Stimulated activated CD4-positive, alpha-beta T cell treated with anti-CD3 and anti-CD28 coated beads, Interleukin-4, amount 100 ng/mL, for 4 hours (primary cell): ENCODE measurements around the gene TMSB4X.
"Not testable (repeated sequence)": the region's sequence is repeated elsewhere in the genome, so short reads cannot be mapped to it uniquely, and the experiment has no call there.

Source experiments
- DNase-seq, 2 experiments: peaks; one replicate each; pipeline ENCODE4 v3.0.0-alpha.2; 2020

Gene TMSB4X

DNA sequence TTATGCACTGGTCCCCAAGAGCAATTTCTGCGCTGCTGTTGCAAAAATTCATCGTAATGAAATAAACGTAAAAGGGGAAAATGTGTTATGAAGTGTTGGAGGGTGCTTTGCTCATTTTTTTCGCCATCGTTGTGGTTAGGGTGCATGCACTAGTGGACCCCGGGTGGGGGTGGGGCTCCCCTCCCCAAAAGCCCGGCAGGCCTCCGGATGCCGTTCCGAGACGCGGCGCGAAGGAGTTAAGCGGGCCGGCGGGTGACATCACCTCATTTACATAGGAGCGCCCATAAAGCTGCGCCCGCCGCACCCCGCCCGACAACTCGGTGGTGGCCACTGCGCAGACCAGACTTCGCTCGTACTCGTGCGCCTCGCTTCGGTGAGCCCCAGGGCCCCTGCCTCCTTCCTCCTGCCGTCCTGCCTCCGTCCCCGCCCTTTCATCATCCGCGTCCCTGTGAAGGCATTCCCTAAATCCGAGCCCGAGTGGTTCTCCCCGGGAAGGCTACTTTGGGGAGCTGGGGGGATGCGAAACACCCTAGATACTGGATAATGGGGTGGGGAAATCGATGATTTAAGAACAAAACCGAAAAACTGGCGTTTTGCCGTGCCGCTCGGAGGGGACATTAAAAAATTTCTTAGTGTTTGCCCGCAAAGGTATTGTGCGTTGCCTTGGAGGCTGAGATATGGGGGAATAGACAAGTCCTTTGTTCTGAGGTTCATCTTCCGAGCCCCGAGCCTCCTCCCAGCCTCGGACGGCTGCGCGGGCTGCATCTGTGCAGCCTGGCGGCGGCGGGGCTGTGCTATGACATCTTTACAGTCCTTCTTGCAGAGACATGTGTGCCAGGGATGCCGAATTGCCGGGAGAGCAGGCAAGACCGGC lies at the start of gene TMSB4X:
TSS of gene TMSB4X (plus strand) at position 315 of the 874 bp plus-strand sequence.
- peak; percentile 77 to 78 for DNase-seq

DNA sequence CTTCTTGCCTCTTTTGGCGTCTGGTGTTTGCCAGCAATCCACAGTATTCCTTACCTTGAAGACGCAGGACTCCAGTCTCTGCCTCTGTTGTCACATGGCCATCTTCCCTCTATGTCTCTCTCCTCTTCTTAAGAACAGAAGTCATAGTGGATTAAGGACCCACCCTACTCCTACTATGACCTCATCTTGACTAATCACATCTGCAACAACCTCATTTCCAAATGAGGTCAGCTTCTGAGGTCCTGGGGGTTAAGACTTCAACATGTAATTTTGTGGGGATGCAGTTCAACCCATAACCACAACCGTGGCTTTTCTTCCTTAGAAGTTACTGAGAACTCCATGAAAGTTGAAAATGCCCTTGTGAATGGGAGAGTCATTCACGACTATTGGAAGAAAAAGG lies 45.2 kb upstream of the TMSB4X start:
- no peak for DNase-seq

DNA sequence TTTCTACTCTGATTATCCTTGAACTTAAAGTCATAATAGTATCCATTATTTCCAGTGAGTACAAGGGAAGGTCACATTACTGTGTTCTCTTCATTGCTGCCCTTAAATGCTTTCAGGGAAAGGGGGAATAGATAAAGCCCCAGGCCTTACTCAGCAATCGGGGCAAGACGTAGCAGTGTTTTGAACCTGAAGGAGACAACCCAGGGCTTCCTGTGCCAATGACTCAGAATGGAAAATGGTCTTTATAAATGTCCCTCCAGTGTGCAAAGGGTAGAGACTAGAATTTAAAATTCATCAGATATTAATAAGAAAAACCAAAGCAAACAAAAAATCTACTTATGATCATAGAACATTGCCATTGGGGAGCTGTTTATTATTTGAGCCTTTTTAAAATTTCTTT lies 44.8 kb upstream of the TMSB4X start:
- no peak for DNase-seq

DNA sequence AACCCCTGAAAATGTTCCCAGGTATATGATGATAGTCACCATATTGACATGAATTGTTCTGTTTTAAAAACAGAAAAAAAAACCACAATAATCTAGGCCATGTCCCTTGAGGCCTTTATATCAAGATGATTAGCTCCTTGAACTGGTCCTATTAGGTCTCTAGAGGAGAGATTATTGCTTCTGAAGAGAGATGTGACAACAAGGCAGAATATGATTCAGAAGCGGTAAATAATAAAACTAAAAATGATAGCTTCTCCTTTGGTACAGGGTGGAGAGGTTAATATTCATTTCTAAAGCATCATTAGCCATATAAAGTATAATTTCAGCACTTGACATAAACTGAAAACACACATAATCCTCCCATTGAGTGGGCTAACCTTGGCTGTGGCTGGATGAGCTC lies 42.7 kb upstream of the TMSB4X start:
- DNase-seq: no peak

DNA sequence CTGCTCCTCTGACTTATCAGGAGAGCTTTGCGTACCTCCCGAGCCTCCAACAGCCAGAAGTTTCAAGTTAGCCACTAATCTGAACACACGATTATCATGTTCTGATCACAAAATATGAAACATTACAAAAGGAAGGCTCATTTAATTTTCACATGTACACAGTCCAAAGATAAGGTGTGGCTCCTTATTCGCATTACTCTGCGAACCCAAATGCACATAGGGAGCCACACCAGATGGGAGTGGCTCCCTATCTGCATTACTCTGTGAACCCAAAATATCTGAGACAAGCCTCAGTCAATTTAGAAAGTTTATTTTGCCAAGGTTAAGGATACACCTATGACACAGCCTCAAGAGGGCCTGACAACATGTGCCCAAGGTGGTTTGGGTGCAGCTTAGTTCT lies 40.1 kb upstream of the TMSB4X start:
- DNase-seq: no peak

DNA sequence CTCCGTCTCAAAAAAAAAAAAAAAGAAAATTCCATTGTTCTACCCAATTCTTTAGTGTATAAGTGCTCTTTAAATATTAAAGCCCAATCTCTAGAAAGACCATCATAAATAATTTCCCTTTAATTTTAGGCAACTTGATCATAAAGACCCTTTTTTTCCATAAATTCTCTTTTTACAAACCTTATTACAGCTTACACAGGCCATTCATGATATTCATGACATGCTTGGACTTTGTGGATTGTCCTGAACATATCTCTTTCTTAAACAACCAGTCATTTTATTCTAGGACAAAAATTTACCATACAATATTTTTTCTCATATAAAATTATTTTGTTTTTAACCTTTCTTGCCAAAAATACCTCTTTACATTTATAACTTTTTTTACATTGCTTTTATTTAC lies 38.0 kb upstream of the TMSB4X start:
- no peak for DNase-seq

DNA sequence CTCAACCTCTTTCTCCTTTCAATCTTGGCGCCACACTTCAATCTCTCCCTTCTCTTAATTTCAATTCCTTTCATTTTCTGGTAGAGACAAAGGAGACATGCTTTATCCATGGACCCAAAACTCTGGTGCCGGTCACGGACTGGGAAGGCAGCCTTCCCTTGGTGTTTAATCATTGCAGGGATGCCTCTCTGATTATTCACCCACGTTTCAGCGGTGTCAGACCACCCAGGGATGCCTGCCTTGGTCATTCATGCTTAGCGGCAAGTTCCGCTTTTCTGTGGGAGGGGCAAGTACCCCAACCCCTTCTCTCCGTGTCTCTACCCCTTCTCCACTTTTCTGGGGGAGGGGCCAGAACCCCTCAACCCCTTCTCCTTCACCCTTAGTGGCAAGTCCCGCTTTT lies 34.4 kb upstream of the TMSB4X start:
- not testable (repeated sequence) for DNase-seq

DNA sequence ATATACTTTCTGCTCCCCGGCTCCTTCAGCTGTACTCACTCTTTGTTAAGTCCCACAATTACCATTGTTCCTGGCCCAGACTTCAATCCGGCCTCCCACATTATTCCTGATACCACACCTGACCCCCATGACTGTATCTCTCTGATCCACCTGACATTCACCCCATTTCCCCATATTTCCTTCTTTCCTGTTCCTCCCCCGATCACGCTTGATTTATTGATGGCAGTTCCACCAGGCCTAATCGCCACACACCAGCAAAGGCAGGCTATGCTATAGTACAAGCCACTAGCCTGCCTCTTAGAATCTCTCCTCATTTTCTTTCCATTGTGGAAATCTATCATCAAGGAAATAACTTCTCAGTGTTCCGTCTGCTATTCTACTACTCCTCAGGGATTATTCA lies 31.3 kb upstream of the TMSB4X start:
- not testable (repeated sequence) for DNase-seq

DNA sequence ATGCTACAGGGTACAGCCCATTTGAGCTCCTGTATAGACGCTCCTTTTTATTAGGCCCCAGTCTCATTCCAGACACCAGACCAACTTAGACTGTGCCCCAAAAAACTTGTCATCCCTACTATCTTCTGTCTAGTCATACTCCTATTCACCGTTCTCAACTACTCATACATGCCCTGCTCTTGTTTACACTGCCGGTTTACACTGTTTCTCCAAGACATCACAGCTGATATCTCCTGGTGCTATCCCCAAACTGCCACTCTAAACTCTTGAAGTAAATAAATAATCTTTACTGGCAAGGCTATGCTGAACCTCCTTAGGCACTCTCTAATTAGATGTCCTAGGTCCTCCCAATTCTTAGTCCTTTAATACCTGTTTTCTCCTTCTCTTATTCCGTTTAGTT lies 30.5 kb upstream of the TMSB4X start:
- DNase-seq: not testable (repeated sequence)

DNA sequence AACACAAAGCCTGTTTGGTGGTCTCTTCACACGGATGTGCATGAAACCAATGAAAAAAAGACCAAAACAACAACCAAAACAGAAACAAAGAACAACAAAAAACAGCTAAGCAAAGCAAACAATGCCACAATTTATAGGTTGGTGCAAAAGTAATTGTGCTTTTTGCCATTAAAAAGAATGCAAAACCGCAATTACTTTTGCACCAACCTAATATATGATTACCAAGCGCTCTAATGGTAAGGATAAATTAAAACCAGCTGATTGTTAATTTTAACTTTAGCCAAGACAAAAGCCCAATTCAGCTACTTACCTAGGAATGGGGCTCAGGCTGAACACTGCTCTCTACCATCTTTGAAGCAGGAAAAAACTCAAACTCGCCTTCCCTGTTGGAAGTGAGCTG lies 29.4 kb upstream of the TMSB4X start:
- no peak for DNase-seq

DNA sequence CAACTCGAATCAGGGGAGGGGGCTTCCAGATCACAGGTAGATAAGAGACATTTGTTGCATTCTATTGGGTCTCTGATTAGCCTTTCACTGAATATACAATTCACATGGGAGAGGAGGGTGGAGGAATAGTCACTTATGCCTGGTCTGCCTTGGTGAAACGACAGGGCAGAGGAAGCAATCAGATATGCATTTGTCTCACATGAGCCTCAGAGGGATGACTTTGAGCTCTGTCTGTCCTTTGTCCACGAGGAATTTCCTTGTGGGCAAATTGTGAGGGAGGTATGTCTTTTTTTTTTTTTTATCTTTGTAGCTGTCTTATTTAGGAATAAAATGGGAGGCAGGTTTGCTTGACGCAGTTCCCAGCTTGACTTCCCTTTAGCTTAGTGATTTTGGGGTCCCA lies 28.5 kb upstream of the TMSB4X start:
- DNase-seq: no peak

DNA sequence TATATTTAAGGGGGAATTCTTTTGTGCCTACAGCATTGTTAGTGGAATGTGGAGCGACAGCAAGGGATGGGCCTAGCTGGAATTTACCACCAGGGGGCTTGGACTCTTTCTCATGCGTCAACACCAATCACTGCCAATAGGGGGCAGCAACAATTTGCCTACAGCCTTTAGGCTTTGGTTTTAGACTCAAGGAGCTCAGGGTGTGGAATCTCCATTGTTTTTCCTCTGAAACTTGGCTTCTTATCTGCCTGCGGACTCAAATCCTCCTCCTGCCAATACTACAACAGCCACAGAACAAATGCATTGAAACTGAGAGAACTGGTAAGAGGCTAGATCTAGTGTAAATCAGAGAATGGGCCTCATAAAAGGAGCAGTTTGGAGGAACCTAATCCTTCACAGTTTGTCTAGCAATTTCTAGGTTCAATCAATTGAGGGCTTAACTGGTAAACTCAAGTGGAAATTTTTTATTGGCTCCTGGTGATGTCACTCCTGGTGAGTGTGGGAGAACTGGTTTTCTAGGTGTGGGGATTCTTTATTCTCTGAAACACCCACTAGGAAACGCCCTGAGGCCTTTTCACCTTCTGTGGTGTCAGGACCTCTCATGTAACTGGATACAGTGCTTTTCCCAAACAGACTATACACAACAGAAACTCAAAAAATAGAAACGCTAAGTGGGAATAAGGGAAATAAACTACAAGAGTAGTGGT lies 27.9 kb upstream of the TMSB4X start:
- peak; percentile 57 to 59 for DNase-seq

DNA sequence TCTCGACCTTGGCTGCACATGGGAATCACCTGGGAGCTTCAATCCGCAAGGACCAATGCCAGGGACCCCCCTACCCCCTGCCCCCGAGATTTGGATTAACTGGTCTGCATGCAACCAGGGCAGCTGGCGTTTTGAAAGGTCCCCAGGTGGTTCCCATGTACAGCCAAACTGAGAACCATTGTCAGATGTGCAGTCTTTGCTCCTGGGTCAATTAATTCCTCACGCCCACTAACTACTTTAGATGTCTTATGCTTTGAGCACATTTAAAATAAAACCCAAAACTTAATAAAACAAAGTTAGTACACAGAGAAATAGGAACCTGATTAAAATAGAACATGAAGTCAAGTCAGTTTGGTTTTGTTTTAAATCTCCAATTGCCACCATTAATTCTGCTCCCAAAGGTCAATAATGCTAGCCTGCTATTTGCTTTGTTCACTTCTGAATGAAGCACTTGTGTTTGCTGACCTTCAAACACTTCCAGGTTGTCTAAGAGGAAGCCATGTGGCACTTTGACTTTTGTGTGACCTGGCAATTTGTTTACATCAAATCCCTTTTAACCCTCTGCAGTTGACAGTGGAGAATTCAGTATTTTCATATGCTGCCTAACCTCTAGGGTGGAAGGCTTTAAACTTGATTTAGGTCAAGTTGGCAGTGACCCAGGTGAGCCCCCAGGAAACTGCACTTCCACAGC lies 27.2 kb upstream of the TMSB4X start:
- no peak for DNase-seq

DNA sequence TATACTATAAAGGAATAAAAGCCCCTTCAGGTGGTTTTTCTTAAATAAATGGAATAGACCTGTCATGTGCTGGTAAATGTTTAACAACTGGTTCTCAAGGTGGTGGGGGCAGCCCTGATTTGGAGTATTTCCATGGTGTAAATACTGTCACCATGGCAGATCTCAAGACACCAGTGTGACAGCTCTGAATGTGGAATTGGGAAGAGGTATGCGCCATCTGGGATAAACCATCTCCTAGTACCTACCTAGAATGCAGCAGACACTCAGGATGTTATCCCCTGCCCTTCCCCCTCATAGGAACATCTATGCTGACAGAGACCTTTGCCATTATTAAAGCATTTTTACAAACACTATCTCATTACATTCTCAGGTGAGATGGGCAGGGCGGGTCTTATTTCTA lies 26.4 kb upstream of the TMSB4X start:
- DNase-seq: no peak

DNA sequence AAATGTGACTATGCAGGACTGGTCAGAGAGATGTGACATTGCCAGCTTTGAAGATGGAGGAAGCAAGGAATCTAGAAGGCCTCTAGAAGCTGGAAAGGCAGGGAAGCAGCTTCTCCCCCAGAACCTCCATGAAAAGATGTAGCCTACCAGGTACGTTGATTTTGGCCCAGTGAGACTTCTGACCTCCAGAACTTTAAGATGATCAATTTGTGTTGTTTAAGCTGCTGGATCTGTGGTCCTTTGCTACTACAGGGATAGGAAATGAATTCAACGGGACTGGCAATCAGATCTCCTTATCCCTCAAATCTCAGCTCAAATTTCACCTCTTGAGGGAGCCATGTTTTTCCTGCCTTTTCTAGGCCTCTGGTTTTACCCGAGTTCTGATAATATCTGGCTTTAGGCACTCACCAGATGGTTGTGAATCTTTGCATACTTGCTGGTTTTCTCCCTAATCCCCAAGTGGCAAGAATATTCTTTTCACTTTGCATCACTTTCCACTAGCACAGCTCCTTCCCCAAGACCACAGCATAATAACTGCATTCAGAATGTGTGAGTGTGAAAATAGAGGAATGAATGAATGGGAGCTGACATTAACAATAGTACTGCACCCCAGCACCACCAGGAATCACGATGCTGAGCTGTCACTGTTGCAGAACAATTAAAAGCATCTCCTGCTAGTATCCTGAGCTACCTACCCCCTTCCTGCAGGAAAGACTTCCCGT lies 25.5 kb upstream of the TMSB4X start:
- DNase-seq: no peak

DNA sequence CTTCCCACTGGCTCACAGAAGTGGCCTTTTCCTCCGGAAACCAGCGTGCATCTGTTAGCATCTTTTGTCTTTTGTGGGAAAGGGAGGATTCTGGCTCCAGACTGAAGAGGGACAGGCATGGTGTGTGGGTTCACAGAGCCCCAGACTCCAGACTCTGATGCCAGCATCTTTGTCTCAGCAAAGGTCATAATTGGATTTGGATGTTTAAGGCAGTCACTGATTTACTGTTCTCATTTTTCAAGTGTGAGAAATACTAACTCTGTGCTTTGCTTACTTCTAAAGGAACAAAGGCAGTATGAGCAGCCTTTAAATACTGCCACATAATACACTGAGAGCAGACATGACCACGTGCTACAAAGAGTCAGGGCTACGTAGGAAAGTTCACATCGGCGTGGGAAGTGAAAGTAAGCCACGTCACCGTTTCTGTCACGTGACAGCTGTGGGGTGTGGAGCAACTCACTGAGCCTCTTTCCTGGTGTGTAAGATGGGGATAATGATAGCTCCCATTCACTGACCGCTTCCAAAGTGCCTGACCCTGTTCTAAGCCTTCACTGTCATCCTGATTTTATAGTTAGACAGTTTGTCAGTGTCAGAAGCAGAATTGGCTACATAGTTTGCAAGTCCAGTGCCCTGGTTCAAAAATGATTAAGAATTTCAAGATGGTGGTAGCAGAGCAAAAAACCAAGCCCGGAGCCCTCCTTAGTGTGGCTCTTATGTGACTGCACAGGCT lies 24.8 kb upstream of the TMSB4X start:
- DNase-seq: peak; percentile 69 to 86

DNA sequence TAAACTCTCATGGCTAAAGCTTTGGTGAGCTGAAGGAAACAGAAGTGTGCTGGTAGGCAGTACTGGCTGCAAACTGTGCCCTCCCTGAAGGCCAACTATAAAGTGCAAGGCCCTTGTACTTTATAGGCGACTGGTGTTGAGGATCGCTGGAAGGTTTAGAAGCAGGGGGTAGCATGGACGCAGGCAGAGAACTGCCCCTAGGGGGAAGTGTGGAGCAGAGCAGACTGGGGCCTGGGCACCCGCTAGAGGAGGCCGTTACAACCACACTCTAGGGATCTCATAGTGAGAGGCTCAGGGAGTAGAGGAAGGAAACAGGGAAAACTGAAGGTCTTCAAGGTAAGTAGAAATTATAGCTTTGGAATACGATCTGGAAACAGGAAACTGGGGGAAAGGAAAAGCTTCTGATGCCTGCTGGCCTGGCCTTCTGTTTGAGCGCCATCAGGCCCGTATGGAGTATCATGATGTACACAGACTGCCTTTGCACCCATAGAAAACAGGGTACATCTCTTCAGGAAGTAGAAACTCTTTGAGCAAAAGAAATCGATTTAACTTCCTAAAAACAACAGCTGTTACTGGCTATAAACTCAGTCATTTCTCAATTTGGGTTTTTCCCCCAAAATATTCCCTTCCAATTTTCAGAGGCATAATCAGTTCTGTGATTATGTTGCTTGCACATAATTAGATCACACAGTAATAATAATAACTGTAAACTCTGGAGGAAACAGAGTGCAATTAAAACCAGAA lies 23.9 kb upstream of the TMSB4X start:
- peak; percentile 50 to 64 for DNase-seq

DNA sequence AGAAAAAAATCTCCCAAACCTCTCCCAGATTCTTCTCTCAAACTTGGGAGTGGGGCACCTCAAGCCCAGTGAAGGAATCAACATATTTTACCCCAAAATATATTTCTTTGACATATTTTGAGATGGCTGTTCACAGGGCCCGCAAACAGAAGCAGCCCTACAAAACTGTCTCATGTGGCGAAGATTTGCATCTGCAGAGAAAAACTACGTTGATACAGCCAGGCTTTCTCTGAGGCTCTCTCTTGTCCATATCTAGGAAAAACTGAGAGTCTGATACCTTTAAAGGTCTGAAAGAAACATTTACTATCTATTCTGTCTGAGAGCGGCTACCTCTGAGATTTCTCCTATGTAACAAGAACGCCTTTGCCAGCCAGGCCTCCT lies 23.3 kb upstream of the TMSB4X start:
- DNase-seq: no peak

DNA sequence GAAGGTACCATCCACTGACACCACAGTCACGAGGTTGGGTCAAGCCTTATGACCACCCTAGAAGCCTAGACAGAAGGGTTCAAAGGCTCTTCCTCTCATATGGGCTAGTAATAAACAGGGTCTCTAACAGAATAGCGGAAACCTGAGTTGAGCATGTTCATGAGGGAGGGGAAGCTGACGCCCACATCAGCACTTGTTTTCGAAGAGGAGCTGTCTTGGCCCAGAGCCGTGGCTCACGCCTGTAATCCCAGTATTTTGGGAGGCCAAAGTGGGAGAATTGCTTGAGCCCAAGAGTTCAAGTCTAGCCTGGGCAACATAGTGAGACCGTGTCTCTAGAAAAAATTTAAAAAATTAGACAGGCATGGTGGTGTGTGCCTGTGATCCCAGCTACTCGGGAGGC lies 21.5 kb upstream of the TMSB4X start:
- DNase-seq: no peak

DNA sequence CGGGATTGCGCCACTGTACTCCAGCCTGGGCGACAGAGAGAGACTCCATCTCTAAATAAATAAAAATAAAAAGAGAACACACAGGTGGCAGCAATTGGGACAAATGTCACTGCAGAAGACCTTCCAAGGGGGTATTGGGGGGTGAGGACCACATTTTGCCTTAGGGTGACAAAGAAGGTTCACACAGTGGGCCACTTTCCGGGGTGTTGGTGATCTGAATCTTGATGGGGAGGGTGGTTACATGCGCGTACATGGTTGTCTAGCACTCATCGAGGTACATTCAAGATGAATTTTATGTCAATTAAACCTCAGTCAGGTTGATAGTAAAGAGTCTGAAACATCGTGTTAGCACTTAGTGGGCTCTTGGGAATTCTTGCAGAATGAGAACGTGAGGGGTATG lies 20.5 kb upstream of the TMSB4X start:
- no peak for DNase-seq

DNA sequence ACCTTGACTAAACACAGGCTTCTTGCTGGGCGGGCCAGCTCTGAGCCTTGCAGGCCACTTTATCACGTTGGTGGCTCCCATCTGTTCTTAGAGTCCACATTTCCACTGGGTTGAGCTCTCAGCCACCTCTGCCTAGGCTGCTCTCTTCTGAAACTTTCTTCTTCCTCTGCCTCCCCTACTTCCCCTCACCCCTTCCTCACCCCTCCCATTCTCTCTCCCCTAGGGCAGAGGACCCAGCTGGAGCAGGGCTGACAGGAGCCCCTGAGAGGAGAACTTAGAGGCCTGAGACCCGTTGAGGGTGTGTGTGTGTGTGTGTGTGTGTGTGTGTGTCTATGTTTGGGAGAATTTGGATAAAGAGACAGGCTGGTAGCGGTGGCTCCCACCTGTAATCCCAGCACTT lies 19.9 kb upstream of the TMSB4X start:
- no peak for DNase-seq
